ENCODE results near the gene SST. TPM values are rescaled to one million over a fixed set of nuclear protein-coding genes. Genes with fewer than 3 reads are reported as not detected.

Gene SST
- total and polyA plus RNA-seq, 2 of the 13 experiments (the other 11 are each of a cell fraction or from before 2014, with no cell fraction given), result not detected

- FAIRE-seq (no peak), DNase-seq (ENCODE audit: low spot score) (no peak), ATAC-seq (no peak)
- no peak overlapping the region for H3K4me2 ChIP-seq (ENCODE audit: low read depth, low read length)
- CTCF ChIA-PET (ENCODE audit: low intra/inter-chr PET ratio, low total read pairs), result no interaction called here
- no peaks in the 10 kb centered on the region for H4K20me1 ChIP-seq (ENCODE audit: insufficient read depth, low read length)
- no peaks in the 10 kb centered on the region for H3K79me2 ChIP-seq (ENCODE audit: insufficient read depth, low read length)
- H3K4me3 ChIP-seq (replicated peaks in 1 of 3; ENCODE audit: insufficient read depth in 1 of 3, low read depth in 2 of 3, low read length in 3 of 3), result no peak overlapping the region
- H3K27me3 ChIP-seq (ENCODE audit: control insufficient read depth in 1 of 2, insufficient read depth in 2 of 2, low read length in 2 of 2), result peaks cover 0 to 6% of the 10 kb centered on the region in 2 experiments; a peak in 1 of 5 replicates
- H3K9ac ChIP-seq (ENCODE audit: insufficient read depth, low read depth, low read length), result no peak overlapping the region
- intact Hi-C loops (cut with micrococcal nuclease; ENCODE audit: unreplicated experiment), result no loop called here
- no peaks in the 10 kb centered on the region for H3K36me3 ChIP-seq (replicated peaks in 1 of 2; ENCODE audit: control insufficient read depth in 1 of 2, insufficient read depth in 2 of 2, low read length in 2 of 2)
- no peak overlapping the region for H3K27ac ChIP-seq (ENCODE audit: extremely low read length, insufficient read depth, low read length)
- no peaks in the 10 kb centered on the region for H3K9me3 ChIP-seq (ENCODE audit: low read length)
- WGBS (ENCODE audit: low lambda C conversion rate), result 62% methylated on average over 2 of the region's 2 CpGs
- H3K4me1 ChIP-seq (ENCODE audit: insufficient read depth, low read length), result no peaks in the 10 kb centered on the region
- in situ Hi-C loops (cut with HindIII; ENCODE audit: extremely low pct_ligation_motif_present, low pct_unique_long_range_greater_than_20kb), result no loop called here
- no peak overlapping the region for H2AFZ ChIP-seq (ENCODE audit: low read length)
- POLR2A ChIA-PET, result no interaction called here
- no TSS peak for BruUV-seq (replicated peaks)
- TF ChIP-seq, protein P1, sequence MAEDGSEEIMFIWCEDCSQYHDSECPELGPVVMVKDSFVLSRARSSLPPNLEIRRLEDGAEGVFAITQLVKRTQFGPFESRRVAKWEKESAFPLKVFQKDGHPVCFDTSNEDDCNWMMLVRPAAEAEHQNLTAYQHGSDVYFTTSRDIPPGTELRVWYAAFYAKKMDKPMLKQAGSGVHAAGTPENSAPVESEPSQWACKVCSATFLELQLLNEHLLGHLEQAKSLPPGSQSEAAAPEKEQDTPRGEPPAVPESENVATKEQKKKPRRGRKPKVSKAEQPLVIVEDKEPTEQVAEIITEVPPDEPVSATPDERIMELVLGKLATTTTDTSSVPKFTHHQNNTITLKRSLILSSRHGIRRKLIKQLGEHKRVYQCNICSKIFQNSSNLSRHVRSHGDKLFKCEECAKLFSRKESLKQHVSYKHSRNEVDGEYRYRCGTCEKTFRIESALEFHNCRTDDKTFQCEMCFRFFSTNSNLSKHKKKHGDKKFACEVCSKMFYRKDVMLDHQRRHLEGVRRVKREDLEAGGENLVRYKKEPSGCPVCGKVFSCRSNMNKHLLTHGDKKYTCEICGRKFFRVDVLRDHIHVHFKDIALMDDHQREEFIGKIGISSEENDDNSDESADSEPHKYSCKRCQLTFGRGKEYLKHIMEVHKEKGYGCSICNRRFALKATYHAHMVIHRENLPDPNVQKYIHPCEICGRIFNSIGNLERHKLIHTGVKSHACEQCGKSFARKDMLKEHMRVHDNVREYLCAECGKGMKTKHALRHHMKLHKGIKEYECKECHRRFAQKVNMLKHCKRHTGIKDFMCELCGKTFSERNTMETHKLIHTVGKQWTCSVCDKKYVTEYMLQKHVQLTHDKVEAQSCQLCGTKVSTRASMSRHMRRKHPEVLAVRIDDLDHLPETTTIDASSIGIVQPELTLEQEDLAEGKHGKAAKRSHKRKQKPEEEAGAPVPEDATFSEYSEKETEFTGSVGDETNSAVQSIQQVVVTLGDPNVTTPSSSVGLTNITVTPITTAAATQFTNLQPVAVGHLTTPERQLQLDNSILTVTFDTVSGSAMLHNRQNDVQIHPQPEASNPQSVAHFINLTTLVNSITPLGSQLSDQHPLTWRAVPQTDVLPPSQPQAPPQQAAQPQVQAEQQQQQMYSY (CRISPR knock-in tag; IDR thresholded peaks at IDR 0.05), result no peak
- TF ChIP-seq IKZF4 (CRISPR knock-in tag; IDR thresholded peaks at IDR 0.05; ENCODE audit: borderline replicate concordance, low read depth, not compliant biosample characterization) (no peak), ZNF709 (CRISPR knock-in tag; IDR thresholded peaks at IDR 0.05) (no peak), CREB1 (IDR thresholded peaks at IDR 0.05) (no peak), CREB1 (CRISPR knock-in tag; IDR thresholded peaks at IDR 0.05) (no peak), MATR3 (CRISPR knock-in tag; IDR thresholded peaks at IDR 0.05) (no peak), TBX3 (IDR thresholded peaks at IDR 0.05; ENCODE audit: borderline replicate concordance) (no peak), PBX3 (CRISPR knock-in tag; IDR thresholded peaks at IDR 0.05; ENCODE audit: borderline replicate concordance) (no peak), NR2F6 (IDR thresholded peaks at IDR 0.05) (no peak), NR2F6 (CRISPR knock-in tag; IDR thresholded peaks at IDR 0.05) (no peak), FOXO4 (CRISPR knock-in tag; conservative IDR thresholded peaks at IDR 0.05) (no peak), ZNF777 (CRISPR knock-in tag; IDR thresholded peaks at IDR 0.05) (no peak), NFIC (IDR thresholded peaks at IDR 0.05; ENCODE audit: low read length) (no peak), EHMT2 (IDR thresholded peaks at IDR 0.05; ENCODE audit: borderline replicate concordance, low read depth, low read length) (no peak)
These were observed 36.8 kb upstream of the SST start for GRCh38 chr3:187706971-187707370.

All from HepG2 (cell line).